Measurements from ENCODE around the gene PIK3R2.

DNA sequence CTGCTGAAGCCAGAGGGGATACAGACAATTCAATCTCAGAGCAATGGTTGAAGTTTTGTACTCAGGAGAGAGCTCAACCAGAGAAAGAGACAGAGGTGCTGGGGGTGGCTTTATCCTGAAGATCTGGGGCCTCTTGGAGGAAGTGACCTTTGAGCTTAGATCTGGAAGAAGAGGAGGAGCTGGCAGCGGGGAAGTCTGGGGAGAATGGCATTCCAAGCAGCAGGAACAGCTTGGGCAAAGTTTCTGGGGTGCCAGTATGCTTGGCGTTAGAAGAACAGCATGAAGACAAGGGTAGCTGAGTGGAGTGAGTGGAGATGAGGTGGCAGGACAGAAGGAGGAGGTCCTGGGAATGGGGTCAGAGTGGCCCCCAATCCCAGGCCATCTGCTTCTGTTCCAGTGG, 44.1 kb upstream of the PIK3R2 start:
- TF ChIP-seq, protein P1, sequence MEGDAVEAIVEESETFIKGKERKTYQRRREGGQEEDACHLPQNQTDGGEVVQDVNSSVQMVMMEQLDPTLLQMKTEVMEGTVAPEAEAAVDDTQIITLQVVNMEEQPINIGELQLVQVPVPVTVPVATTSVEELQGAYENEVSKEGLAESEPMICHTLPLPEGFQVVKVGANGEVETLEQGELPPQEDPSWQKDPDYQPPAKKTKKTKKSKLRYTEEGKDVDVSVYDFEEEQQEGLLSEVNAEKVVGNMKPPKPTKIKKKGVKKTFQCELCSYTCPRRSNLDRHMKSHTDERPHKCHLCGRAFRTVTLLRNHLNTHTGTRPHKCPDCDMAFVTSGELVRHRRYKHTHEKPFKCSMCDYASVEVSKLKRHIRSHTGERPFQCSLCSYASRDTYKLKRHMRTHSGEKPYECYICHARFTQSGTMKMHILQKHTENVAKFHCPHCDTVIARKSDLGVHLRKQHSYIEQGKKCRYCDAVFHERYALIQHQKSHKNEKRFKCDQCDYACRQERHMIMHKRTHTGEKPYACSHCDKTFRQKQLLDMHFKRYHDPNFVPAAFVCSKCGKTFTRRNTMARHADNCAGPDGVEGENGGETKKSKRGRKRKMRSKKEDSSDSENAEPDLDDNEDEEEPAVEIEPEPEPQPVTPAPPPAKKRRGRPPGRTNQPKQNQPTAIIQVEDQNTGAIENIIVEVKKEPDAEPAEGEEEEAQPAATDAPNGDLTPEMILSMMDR (conservative IDR thresholded peaks at IDR 0.05; ENCODE audit: low read depth in 2 of 2): no peak
- TF ChIP-seq REST (IDR thresholded peaks at IDR 0.05; ENCODE audit: unreplicated experiment) (no peak), EZH2 (IDR thresholded peaks at IDR 0.05; ENCODE audit: low read depth, unreplicated experiment) (no peak), EZH2phosphoT487 (IDR thresholded peaks at IDR 0.05; ENCODE audit: unreplicated experiment) (no peak), CREB1 (CRISPR knock-in tag; IDR thresholded peaks at IDR 0.05; ENCODE audit: low read depth) (no peak), POLR2AphosphoS5 (IDR thresholded peaks at IDR 0.05; ENCODE audit: low read depth) (no peak), JUNB (IDR thresholded peaks at IDR 0.05; ENCODE audit: unreplicated experiment) (no peak), STAT1 (IDR thresholded peaks at IDR 0.05; ENCODE audit: unreplicated experiment) (no peak), ZNF331 (CRISPR knock-in tag; IDR thresholded peaks at IDR 0.05; ENCODE audit: low read depth) (no peak), NANOG (IDR thresholded peaks at IDR 0.05; ENCODE audit: borderline replicate concordance) (no peak), ZNF114 (CRISPR knock-in tag; IDR thresholded peaks at IDR 0.05) (no peak)
- TF ChIP-seq, protein P2, sequence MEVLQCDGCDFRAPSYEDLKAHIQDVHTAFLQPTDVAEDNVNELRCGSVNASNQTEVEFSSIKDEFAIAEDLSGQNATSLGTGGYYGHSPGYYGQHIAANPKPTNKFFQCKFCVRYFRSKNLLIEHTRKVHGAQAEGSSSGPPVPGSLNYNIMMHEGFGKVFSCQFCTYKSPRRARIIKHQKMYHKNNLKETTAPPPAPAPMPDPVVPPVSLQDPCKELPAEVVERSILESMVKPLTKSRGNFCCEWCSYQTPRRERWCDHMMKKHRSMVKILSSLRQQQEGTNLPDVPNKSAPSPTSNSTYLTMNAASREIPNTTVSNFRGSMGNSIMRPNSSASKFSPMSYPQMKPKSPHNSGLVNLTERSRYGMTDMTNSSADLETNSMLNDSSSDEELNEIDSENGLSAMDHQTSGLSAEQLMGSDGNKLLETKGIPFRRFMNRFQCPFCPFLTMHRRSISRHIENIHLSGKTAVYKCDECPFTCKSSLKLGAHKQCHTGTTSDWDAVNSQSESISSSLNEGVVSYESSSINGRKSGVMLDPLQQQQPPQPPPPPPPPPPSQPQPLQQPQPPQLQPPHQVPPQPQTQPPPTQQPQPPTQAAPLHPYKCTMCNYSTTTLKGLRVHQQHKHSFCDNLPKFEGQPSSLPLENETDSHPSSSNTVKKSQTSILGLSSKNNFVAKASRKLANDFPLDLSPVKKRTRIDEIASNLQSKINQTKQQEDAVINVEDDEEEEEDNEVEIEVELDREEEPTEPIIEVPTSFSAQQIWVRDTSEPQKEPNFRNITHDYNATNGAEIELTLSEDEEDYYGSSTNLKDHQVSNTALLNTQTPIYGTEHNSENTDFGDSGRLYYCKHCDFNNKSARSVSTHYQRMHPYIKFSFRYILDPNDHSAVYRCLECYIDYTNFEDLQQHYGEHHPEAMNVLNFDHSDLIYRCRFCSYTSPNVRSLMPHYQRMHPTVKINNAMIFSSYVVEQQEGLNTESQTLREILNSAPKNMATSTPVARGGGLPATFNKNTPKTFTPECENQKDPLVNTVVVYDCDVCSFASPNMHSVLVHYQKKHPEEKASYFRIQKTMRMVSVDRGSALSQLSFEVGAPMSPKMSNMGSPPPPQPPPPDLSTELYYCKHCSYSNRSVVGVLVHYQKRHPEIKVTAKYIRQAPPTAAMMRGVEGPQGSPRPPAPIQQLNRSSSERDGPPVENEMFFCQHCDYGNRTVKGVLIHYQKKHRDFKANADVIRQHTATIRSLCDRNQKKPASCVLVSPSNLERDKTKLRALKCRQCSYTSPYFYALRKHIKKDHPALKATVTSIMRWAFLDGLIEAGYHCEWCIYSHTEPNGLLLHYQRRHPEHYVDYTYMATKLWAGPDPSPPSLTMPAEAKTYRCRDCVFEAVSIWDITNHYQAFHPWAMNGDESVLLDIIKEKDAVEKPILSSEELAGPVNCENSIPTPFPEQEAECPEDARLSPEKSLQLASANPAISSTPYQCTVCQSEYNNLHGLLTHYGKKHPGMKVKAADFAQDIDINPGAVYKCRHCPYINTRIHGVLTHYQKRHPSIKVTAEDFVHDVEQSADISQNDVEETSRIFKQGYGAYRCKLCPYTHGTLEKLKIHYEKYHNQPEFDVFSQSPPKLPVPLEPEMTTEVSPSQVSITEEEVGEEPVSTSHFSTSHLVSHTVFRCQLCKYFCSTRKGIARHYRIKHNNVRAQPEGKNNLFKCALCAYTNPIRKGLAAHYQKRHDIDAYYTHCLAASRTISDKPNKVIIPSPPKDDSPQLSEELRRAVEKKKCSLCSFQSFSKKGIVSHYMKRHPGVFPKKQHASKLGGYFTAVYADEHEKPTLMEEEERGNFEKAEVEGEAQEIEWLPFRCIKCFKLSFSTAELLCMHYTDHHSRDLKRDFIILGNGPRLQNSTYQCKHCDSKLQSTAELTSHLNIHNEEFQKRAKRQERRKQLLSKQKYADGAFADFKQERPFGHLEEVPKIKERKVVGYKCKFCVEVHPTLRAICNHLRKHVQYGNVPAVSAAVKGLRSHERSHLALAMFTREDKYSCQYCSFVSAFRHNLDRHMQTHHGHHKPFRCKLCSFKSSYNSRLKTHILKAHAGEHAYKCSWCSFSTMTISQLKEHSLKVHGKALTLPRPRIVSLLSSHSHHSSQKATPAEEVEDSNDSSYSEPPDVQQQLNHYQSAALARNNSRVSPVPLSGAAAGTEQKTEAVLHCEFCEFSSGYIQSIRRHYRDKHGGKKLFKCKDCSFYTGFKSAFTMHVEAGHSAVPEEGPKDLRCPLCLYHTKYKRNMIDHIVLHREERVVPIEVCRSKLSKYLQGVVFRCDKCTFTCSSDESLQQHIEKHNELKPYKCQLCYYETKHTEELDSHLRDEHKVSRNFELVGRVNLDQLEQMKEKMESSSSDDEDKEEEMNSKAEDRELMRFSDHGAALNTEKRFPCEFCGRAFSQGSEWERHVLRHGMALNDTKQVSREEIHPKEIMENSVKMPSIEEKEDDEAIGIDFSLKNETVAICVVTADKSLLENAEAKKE (CRISPR knock-in tag; IDR thresholded peaks at IDR 0.05): no peak
- TF ChIP-seq, protein P3, sequence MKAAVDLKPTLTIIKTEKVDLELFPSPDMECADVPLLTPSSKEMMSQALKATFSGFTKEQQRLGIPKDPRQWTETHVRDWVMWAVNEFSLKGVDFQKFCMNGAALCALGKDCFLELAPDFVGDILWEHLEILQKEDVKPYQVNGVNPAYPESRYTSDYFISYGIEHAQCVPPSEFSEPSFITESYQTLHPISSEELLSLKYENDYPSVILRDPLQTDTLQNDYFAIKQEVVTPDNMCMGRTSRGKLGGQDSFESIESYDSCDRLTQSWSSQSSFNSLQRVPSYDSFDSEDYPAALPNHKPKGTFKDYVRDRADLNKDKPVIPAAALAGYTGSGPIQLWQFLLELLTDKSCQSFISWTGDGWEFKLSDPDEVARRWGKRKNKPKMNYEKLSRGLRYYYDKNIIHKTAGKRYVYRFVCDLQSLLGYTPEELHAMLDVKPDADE (IDR thresholded peaks at IDR 0.05): no peak

Measured in GM23338 (cell line).